Left forelimb (tissue), 1 donor: ENCODE results near the gene CALN1.
A peak's percentile ranks its signal among the peaks of the same experiment; 100 is the strongest.

Experiments used
- DNase-seq: peaks from one replicate; pipeline ENCODE4 v3.0.0-alpha.2; 2018; ENCODE audit warnings: low spot score

Gene CALN1

DNA sequence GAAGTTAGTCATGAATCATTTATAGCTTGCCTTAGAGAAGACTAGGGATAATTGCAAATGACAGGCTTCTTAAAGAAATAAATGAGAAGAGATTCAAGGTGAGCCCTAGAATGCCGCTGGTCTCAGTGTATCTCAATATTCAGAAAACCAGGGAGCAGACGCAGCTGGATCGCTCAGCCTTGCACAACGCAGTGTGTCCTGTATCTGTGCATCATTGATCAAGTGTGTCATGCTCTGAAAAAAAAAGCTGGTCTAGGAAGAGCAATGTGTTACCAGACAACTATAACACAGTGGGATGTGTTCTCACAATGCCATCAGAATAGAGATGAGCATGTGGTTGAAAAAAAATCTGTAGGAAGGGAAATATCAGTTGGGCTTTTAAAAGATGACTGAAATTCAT lies 230.1 kb downstream of the CALN1 start:
- no peak for DNase-seq

GRCh38 chr7:72176875-72177274 lies 235.3 kb downstream of the CALN1 start:
- no peak for DNase-seq

DNA sequence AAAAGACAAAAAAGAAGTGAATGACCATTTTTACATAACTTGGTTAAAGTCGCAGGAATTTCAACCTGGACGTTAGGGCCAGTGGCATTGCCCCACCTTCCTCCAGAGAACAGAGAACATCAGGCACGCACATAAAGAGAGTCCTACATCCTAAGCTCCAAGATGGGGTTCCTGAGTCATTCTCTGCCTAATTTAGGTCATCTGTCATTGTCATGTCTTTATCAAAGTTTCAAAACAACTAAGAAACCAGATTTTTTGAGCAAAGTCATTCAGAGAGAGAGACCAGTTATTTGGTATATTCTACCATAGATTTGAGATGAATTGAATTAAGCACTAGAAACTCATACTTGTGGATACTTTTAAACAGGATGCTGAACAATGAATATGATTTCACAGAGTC lies 241.7 kb downstream of the CALN1 start:
- DNase-seq = no peak

GRCh38 chr7:72163271-72163670 lies 248.9 kb downstream of the CALN1 start:
- DNase-seq = no peak

DNA sequence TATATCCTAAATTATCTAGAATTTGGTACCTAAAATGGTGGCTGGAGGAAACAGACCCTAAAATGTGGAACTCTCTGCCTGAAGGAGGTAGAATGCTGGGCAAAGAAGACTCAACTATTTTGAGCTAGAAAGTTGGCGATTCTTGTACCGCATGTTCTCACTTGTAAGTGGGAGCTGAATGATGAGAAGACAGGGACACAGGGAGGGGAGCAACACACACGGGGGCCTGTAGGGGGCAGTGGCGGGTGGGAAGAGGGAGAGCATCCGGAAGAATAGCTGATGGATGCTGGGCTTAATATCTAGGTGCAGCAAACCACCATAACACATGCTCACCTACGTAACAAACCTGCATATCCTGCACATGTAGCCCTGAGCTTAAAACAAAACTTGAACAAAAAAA lies 250.6 kb downstream of the CALN1 start:
- DNase-seq = no peak

- DNase-seq = no peak
These were observed 252.2 kb downstream of the CALN1 start for GRCh38 chr7:72159911-72160310.

DNA sequence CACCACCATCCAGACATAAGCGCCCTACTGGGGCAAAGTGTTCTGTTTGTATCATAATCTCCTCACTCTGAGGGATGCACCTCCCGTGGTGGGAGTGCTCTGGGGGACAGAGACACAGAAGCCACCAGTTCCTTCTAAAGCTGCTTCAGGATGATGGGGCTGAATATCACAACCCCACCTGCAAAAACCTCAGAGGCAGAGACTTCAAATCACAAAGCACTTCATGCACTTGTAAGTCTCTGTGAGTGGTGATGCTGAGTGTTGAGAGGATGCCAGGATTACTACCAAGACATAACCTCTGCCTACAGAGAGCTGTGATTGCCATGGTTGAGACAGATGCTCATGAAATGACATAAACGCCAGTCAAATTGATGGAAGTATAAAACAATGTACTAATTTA lies 255.5 kb downstream of the CALN1 start:
- DNase-seq = no peak

DNA sequence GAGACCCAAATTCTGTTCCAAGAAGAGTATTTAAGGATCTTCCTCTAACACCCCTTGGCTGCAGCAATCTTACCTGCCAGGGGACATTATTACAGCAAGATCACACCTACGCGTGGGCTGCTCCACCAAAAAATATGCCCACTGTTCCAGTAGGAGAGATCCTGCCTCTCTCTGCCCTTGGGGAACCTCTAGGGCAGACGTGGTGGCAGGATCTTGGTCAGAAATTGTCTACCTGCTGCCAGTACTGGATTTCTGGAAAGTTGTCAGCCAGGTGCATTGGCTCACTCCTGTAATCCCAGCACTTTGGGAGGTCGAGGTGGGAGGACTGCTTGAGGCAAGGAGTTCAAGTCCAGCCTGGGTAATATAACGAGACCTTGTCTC lies 259.0 kb downstream of the CALN1 start:
- no peak for DNase-seq

DNA sequence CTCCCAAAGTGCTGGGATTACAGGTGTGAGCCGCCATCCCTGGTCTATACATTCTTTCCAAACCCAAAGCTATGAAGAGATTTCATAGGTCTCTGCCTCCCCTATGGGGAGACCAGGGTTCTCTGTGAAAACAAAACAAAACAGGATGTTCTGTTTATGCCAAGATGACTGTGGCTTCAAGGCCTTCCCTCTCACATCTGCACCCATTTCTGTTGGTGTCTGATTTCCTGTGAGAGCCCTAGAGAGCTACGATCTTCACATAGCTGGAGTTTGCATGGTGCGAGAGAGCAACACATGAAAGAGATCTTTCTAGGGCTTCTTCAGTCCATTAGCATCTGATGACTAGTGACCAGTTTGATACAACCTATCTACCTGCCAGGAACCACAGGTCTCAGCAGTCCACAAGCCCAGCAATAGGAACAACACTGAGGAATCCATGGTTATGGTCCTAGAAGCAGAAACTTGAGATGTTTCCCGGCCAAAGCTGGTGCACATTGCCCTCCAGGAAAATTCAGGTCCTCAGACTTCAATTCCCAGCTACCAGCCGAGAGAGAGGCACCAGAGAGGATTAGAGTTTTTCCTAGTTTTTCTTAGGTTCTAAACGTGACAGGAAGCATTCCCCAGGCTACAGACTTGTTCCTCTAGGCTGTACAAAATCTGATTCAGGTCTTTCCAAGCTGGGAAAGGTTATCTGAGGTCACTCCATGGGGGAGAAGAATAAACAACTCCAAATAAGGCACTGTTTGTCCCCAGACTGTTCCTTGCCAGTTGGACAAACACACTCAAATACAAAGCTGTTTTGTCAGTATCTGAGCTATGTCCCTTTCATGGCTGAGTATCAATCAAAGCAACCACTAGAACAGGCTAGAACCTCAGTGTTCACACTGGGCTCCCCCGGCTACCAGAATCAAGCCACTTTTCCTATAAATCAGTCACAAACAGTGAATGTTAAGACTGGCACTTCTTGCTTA lies 259.7 kb downstream of the CALN1 start:
- no peak for DNase-seq

DNA sequence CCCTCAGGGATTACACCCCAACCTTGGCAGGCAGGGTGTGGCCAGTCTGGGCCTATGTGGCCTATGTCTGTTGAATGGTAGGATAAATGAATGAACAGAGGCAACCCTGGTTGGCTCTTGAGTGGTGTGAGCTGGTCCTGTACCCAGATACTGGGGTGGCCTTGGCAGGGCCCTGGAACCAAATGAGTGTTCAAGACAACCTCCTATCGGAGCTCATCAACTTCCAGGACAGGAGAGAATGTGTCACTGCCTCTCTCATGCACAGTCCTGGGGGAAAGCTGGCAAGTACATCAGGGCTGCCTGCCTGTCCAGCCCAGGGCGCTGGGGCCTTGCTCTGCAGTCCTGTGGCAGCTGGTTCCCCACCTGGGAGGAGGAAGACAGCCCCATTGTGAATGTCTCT lies 271.6 kb downstream of the CALN1 start:
- no peak for DNase-seq

DNA sequence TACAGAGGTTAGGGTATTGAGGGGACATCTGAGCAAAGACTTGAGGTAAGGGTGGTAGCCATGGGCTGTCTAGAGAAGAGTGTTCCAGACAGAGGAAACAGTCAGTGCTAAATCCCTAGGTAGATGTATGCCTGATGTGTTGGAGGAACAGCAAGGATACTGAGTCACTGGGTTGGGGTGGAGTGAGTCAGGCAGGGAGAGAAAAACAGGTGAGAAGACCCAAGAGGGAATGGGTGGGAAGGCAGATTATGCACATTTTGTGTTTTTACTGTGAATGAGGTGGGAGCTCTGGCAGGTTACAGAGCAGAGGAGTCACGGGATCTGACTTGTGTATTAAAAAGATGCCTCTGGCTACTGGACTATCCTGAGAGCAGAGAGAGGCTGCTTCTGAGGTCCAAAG lies 285.0 kb downstream of the CALN1 start:
- no peak for DNase-seq

DNA sequence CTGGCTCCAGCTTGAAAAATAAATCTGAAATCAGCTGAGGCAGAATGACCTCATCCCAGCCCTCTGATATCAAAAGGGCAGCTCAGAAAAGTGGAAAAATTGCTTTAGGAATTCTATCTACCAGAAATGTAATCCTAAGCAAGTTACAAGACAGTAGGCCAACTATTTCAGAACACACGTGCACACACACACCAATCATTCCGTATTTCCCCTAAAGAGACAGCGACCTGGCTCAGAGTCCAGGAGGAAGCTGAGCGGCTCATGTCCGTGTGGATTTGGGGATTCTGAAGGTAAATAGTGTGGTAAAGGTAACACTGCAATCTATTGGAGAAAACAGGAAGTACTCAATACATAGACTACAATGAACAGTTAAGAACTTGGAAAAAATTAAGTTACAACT lies 288.2 kb downstream of the CALN1 start:
- no peak for DNase-seq

DNA sequence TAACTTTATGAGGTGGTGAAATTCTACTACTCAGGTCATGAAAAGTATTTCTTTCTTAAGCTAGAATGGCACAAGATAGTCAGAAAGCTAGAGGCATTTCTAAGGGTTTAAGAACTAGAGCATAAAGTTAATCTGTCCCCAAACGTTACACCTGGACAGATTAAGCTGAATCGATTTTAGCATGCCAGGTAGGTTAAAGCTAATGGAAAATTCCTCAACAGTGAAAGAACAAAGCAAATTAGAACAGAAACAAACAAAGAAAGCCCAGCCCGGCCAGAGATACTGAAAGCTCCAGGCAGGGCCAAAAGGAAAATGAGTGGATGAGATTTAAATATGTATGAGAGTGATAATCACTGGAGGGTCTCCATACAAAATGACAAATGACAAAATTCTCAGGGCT lies 293.8 kb downstream of the CALN1 start:
- DNase-seq = no peak

- no peak for DNase-seq
These were observed 298.0 kb downstream of the CALN1 start for GRCh38 chr7:72114129-72114528.

DNA sequence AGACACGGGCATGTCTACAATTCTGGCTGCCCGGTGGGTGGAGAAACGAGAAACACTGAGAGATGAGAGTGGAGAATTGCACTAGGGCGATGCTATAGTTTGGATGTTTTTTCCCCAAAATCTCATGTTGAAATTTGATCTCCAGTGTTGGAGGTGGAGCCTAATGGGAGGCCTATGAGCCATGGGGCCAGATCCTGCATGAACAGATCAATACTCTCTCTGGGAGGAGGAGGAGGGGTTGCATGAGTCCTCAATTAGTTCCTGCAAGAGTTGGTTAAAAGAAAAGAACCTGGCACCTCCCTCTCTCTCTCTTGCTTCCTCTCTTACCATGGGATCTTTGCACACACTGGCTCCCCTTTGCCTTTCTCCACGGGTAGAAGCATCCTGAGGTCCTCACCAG lies 299.1 kb downstream of the CALN1 start:
- no peak for DNase-seq

- DNase-seq = no peak
These were observed 299.6 kb downstream of the CALN1 start for GRCh38 chr7:72112530-72112929.

GRCh38 chr7:72111086-72111485 lies 301.1 kb downstream of the CALN1 start:
- DNase-seq = no peak

DNA sequence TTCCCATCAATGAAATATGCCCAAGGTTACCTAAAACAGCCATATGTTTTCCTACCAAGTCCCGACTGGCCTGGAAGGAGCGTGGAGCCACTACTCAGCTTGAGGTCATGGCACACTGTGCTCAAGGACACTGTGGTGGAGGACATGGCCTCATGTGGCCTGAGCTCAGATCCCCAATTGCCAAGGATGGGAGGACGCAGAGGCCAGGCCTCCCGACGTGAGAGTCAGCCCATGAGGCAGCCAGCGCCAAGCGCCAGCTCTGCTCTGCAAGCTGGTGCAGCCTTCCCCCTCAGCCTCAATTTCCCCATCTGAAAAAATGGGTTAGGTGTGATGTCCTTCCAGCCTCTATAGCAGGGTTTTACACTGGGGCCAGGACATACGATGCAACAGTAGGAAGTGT lies 302.6 kb downstream of the CALN1 start:
- no peak for DNase-seq

DNA sequence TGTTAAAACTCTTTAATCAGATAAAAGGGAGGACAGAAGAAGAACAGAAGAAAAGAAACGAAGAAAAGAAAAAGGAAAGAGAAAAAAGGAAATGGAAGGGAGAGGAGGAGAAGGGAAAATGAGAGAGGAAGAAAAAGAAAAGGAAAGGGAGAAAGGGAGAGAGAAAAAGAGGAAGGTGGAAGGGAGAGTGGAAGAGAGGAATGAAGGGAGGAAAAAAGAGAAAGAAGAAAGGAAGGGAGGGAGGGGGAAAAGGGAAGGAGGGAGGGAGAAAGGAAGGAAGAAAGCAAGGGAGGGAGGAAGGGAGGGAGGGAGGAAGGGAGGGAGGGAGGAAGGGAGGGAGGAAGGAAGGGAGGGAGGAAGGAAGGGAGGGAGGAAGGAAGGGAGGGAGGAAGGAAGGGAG lies 305.7 kb downstream of the CALN1 start:
- no peak for DNase-seq

- no peak for DNase-seq
These were observed 310.7 kb downstream of the CALN1 start for GRCh38 chr7:72101444-72101843.

- DNase-seq = no peak
These were observed 312.4 kb downstream of the CALN1 start for GRCh38 chr7:72099784-72100183.

DNA sequence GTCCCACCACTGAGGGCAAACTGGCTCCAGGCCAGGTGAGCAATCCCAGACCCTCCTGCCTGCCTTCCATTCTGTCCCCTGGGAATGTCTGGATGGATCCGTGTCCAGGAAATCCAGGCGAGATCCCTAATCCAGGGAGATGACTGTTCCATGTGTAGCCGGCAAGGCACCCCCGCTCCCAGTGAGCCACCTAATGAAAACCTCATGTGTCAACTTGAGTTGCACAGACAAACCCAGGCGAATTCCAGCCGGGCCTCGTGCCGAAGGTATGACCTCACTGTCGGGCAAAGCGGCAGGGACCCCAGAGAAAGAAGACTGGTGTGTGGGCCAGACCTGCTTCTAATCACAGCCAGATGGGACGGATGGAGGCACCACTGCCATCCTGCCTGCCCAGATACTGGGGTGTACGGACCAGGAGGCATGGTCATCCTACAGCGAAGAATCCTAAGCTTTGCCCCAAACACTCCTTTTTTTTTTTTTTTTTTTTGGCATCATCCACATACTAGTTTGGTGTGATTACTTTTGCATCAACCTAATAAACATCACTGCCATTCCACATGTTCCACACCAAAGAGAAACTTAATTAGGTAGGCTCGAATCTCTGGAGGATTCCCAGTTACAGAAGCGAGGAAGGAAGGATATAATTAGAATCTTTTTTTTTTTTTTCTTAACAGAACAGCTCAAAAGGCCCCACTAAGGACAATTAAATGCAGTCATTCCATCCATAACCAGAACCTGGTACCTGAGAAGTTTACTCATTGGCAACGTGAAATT lies 313.1 kb downstream of the CALN1 start:
- peak; percentile 81 for DNase-seq

- no peak for DNase-seq
These were observed 314.9 kb downstream of the CALN1 start for GRCh38 chr7:72097226-72097625.
